HCT116 (cell line): ENCODE results near the gene WWOX.

Experiments
- EZH2 ChIP-seq: fragments of 200-600 bp; sonication (generic); IDR thresholded peaks from 2 replicates; pipeline ENCODE4 v1.6.1; 2017; ENCODE audit warnings: antibody characterized with exemption, mixed run types
- JUND ChIP-seq: IDR thresholded peaks from 2 replicates; pipeline ENCODE4 v1.6.1; 2012
- POLR2A ChIP-seq: IDR thresholded peaks from 2 replicates; pipeline ENCODE4 v1.7.0; 2011; ENCODE audit warnings: borderline replicate concordance; ENCODE audit not compliant: insufficient read depth, insufficient read length; ENCODE audit errors: extremely low read depth
- POLR2AphosphoS5 ChIP-seq: IDR thresholded peaks from 2 replicates; pipeline ENCODE4 v1.6.1; 2011; ENCODE audit warnings: mild to moderate bottlenecking, low read depth, low read length, moderate library complexity
- RAD21 ChIP-seq: IDR thresholded peaks from 2 replicates; pipeline ENCODE4 v1.6.1; 2012; ENCODE audit warnings: low read depth, mild to moderate bottlenecking
- SIN3A ChIP-seq: IDR thresholded peaks from 2 replicates; pipeline ENCODE4 v1.6.1; 2012; ENCODE audit warnings: low read depth
- TF ChIP-seq, protein P1 (sequence below): IDR thresholded peaks from 2 replicates; pipeline ENCODE4 v1.6.1; 2012; ENCODE audit warnings: low read depth
- TF ChIP-seq, protein P2 (sequence below), 3 experiments: fragments of 200-600 bp in 1 of 3; sonication (generic) in 1 of 3; IDR thresholded peaks in 2 of 3; conservative IDR thresholded peaks in 1 of 3; 2 replicates each; pipeline ENCODE4 v1.5.1; 2012 to 2017; ENCODE audit warnings: low read depth in 2 of 3, low read length in 2 of 3, antibody characterized with exemption in 1 of 3, borderline replicate concordance in 1 of 3, control low read depth in 1 of 3, mild to moderate bottlenecking in 1 of 3, mixed read lengths in 1 of 3, mixed run types in 1 of 3, moderate library complexity in 1 of 3; ENCODE audit not compliant: insufficient read depth in 1 of 3
- TF ChIP-seq, protein P3 (sequence below): IDR thresholded peaks from 2 replicates; pipeline ENCODE4 v1.6.1; 2012
- TF ChIP-seq, protein P4 (sequence below): IDR thresholded peaks from 2 replicates; pipeline ENCODE4 v1.6.1; 2011; ENCODE audit warnings: mild to moderate bottlenecking, low read length, moderate library complexity; ENCODE audit not compliant: insufficient replicate concordance; ENCODE audit errors: extremely low read depth

DNA sequence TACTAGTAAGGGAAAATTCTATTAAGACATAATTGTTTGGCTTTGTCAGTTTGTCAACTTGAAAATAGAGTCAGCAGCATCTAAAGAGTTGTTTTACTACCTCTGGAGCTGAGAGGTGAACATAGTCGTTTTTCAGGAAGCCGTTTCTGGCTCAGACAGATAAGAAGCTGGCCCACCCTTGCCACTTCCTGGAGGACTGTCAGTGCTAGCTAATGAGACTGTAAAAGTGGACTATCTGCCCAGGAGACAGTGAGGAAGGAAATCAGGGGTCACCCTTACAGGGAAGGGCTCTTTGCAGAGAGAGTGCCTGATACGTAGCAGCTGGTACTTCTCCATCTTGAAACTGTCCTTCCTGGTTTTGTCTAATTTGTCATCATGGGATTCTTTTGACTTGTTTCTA, 328.7 kb downstream of the WWOX start:
- TF ChIP-seq SIN3A (no peak), POLR2AphosphoS5 (no peak), RAD21 (no peak), EZH2 (no peak), JUND (no peak), POLR2A (no peak)
- TF ChIP-seq, protein P1, sequence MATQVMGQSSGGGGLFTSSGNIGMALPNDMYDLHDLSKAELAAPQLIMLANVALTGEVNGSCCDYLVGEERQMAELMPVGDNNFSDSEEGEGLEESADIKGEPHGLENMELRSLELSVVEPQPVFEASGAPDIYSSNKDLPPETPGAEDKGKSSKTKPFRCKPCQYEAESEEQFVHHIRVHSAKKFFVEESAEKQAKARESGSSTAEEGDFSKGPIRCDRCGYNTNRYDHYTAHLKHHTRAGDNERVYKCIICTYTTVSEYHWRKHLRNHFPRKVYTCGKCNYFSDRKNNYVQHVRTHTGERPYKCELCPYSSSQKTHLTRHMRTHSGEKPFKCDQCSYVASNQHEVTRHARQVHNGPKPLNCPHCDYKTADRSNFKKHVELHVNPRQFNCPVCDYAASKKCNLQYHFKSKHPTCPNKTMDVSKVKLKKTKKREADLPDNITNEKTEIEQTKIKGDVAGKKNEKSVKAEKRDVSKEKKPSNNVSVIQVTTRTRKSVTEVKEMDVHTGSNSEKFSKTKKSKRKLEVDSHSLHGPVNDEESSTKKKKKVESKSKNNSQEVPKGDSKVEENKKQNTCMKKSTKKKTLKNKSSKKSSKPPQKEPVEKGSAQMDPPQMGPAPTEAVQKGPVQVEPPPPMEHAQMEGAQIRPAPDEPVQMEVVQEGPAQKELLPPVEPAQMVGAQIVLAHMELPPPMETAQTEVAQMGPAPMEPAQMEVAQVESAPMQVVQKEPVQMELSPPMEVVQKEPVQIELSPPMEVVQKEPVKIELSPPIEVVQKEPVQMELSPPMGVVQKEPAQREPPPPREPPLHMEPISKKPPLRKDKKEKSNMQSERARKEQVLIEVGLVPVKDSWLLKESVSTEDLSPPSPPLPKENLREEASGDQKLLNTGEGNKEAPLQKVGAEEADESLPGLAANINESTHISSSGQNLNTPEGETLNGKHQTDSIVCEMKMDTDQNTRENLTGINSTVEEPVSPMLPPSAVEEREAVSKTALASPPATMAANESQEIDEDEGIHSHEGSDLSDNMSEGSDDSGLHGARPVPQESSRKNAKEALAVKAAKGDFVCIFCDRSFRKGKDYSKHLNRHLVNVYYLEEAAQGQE: no peak
- TF ChIP-seq, protein P2, sequence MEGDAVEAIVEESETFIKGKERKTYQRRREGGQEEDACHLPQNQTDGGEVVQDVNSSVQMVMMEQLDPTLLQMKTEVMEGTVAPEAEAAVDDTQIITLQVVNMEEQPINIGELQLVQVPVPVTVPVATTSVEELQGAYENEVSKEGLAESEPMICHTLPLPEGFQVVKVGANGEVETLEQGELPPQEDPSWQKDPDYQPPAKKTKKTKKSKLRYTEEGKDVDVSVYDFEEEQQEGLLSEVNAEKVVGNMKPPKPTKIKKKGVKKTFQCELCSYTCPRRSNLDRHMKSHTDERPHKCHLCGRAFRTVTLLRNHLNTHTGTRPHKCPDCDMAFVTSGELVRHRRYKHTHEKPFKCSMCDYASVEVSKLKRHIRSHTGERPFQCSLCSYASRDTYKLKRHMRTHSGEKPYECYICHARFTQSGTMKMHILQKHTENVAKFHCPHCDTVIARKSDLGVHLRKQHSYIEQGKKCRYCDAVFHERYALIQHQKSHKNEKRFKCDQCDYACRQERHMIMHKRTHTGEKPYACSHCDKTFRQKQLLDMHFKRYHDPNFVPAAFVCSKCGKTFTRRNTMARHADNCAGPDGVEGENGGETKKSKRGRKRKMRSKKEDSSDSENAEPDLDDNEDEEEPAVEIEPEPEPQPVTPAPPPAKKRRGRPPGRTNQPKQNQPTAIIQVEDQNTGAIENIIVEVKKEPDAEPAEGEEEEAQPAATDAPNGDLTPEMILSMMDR (IDR thresholded peaks at IDR 0.05 in 2 of 3, conservative IDR thresholded peaks at IDR 0.05 in 1 of 3; ENCODE audit: borderline replicate concordance in 1 of 3, insufficient read depth in 1 of 3, low read depth in 2 of 3, low read length in 2 of 3): no peak
- TF ChIP-seq, protein P3, sequence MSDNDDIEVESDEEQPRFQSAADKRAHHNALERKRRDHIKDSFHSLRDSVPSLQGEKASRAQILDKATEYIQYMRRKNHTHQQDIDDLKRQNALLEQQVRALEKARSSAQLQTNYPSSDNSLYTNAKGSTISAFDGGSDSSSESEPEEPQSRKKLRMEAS: no peak
- TF ChIP-seq, protein P4, sequence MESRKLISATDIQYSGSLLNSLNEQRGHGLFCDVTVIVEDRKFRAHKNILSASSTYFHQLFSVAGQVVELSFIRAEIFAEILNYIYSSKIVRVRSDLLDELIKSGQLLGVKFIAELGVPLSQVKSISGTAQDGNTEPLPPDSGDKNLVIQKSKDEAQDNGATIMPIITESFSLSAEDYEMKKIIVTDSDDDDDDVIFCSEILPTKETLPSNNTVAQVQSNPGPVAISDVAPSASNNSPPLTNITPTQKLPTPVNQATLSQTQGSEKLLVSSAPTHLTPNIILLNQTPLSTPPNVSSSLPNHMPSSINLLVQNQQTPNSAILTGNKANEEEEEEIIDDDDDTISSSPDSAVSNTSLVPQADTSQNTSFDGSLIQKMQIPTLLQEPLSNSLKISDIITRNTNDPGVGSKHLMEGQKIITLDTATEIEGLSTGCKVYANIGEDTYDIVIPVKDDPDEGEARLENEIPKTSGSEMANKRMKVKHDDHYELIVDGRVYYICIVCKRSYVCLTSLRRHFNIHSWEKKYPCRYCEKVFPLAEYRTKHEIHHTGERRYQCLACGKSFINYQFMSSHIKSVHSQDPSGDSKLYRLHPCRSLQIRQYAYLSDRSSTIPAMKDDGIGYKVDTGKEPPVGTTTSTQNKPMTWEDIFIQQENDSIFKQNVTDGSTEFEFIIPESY: no peak
